SK-N-SH treated with all-trans-retinoic acid at 6 μM for 48 hours (cell line): ENCODE measurements around the gene RABGAP1L.

ENCODE experiments used
- ARNTL ChIP-seq: fragments of 450-650 bp; formaldehyde crosslinking; IDR thresholded peaks from 2 replicates; pipeline ENCODE4 v1.5.0; 2020; ENCODE audit warnings: low read depth, mild to moderate bottlenecking, moderate library complexity, borderline replicate concordance
- ISL1 ChIP-seq: fragments of 250-450 bp; sonication (Bioruptor Pico); IDR thresholded peaks from 2 replicates; pipeline ENCODE4 v2.1.2; 2022; ENCODE audit warnings: mild to moderate bottlenecking, moderate library complexity
- OSR1 ChIP-seq: fragments of 250-450 bp; sonication (Bioruptor Pico); IDR thresholded peaks from 2 replicates; pipeline ENCODE4 v1.8.0; 2022; ENCODE audit warnings: moderate library complexity, mild to moderate bottlenecking, inconsistent platforms
- PPARA ChIP-seq: fragments of 250-450 bp; sonication (Bioruptor Pico); IDR thresholded peaks from 2 replicates; pipeline ENCODE4 v1.5.0; 2020; ENCODE audit warnings: mild to moderate bottlenecking, borderline replicate concordance
- SNAI2 ChIP-seq: fragments of 250-450 bp; sonication (Bioruptor Pico); IDR thresholded peaks from 2 replicates; pipeline ENCODE4 v1.5.0; 2020; ENCODE audit warnings: mild to moderate bottlenecking, moderate library complexity
- TCF4 ChIP-seq: fragments of 250-450 bp; sonication (Bioruptor Pico); IDR thresholded peaks from 2 replicates; pipeline ENCODE4 v1.8.0; 2021; ENCODE audit warnings: mild to moderate bottlenecking, moderate library complexity, borderline replicate concordance
- TOX ChIP-seq: fragments of 250-450 bp; sonication (Bioruptor Pico); IDR thresholded peaks from 2 replicates; pipeline ENCODE4 v1.8.0; 2021; ENCODE audit warnings: mild to moderate bottlenecking, moderate library complexity, borderline replicate concordance
- ZNF565 ChIP-seq: fragments of 450-650 bp; formaldehyde crosslinking; conservative IDR thresholded peaks from 2 replicates; pipeline ENCODE4 v1.5.0; 2020; ENCODE audit warnings: low read depth, mild to moderate bottlenecking, moderate library complexity
- ZNF70 ChIP-seq: fragments of 450-650 bp; formaldehyde crosslinking; IDR thresholded peaks from 2 replicates; pipeline ENCODE4 v1.5.0; 2020; ENCODE audit warnings: mild to moderate bottlenecking, moderate library complexity
- ZNF8 ChIP-seq: fragments of 450-650 bp; formaldehyde crosslinking; IDR thresholded peaks from 2 replicates; pipeline ENCODE4 v1.5.0; 2020; ENCODE audit warnings: mild to moderate bottlenecking, moderate library complexity
- TF ChIP-seq, protein P1 (sequence below): fragments of 250-450 bp; sonication (Bioruptor Pico); IDR thresholded peaks from 2 replicates; pipeline ENCODE4 v1.5.0; 2020; ENCODE audit warnings: mild to moderate bottlenecking, moderate library complexity
- TF ChIP-seq, protein P2 (sequence below): fragments of 250-450 bp; sonication (Bioruptor Pico); IDR thresholded peaks from 2 replicates; pipeline ENCODE4 v1.5.1; 2020; ENCODE audit warnings: low read depth, mild to moderate bottlenecking, moderate library complexity
- TF ChIP-seq, protein P3 (sequence below): fragments of 250-450 bp; sonication (Bioruptor Pico); IDR thresholded peaks from 2 replicates; pipeline ENCODE4 v1.5.1; 2021; ENCODE audit warnings: mild to moderate bottlenecking, moderate library complexity
- TF ChIP-seq, protein P4 (sequence below): fragments of 250-450 bp; sonication (Bioruptor Pico); IDR thresholded peaks from 2 replicates; pipeline ENCODE4 v1.8.0; 2020; ENCODE audit warnings: mild to moderate bottlenecking, moderate library complexity, borderline replicate concordance

DNA sequence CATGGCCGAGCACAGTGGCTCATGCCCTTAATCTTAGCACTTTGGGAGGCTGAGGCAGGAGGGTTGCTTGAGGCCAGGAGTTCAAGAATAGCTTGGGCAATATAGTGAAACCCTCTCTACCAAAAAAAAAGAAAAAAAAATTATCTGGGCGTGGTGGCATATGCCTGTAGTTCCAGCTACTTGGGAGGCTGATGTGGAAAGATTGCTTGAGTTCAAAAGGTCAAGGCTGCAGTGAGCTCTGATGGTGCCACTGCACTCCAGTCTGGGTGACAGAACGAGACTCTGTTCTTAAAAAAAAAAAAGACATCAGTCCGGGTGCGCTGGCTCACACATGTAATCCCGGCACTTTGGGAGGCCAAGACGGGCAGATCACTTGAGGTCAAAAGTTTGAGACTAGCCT is 589.3 kb downstream of the RABGAP1L start:
- TF ChIP-seq ISL1 (CRISPR knock-in tag) (no peak), TCF4 (CRISPR knock-in tag) (no peak), PPARA (CRISPR knock-in tag) (no peak), ARNTL (CRISPR knock-in tag) (no peak), OSR1 (no peak), SNAI2 (CRISPR knock-in tag) (no peak), ZNF8 (CRISPR knock-in tag) (no peak), TOX (CRISPR knock-in tag) (no peak), ZNF70 (CRISPR knock-in tag) (no peak), ZNF565 (CRISPR knock-in tag) (no peak)
- TF ChIP-seq, protein P1, sequence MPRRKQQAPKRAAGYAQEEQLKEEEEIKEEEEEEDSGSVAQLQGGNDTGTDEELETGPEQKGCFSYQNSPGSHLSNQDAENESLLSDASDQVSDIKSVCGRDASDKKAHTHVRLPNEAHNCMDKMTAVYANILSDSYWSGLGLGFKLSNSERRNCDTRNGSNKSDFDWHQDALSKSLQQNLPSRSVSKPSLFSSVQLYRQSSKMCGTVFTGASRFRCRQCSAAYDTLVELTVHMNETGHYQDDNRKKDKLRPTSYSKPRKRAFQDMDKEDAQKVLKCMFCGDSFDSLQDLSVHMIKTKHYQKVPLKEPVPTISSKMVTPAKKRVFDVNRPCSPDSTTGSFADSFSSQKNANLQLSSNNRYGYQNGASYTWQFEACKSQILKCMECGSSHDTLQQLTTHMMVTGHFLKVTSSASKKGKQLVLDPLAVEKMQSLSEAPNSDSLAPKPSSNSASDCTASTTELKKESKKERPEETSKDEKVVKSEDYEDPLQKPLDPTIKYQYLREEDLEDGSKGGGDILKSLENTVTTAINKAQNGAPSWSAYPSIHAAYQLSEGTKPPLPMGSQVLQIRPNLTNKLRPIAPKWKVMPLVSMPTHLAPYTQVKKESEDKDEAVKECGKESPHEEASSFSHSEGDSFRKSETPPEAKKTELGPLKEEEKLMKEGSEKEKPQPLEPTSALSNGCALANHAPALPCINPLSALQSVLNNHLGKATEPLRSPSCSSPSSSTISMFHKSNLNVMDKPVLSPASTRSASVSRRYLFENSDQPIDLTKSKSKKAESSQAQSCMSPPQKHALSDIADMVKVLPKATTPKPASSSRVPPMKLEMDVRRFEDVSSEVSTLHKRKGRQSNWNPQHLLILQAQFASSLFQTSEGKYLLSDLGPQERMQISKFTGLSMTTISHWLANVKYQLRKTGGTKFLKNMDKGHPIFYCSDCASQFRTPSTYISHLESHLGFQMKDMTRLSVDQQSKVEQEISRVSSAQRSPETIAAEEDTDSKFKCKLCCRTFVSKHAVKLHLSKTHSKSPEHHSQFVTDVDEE (CRISPR knock-in tag): no peak
- TF ChIP-seq, protein P2, sequence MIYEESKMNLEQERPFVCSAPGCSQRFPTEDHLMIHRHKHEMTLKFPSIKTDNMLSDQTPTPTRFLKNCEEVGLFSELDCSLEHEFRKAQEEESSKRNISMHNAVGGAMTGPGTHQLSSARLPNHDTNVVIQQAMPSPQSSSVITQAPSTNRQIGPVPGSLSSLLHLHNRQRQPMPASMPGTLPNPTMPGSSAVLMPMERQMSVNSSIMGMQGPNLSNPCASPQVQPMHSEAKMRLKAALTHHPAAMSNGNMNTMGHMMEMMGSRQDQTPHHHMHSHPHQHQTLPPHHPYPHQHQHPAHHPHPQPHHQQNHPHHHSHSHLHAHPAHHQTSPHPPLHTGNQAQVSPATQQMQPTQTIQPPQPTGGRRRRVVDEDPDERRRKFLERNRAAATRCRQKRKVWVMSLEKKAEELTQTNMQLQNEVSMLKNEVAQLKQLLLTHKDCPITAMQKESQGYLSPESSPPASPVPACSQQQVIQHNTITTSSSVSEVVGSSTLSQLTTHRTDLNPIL (CRISPR knock-in tag): no peak
- TF ChIP-seq, protein P3, sequence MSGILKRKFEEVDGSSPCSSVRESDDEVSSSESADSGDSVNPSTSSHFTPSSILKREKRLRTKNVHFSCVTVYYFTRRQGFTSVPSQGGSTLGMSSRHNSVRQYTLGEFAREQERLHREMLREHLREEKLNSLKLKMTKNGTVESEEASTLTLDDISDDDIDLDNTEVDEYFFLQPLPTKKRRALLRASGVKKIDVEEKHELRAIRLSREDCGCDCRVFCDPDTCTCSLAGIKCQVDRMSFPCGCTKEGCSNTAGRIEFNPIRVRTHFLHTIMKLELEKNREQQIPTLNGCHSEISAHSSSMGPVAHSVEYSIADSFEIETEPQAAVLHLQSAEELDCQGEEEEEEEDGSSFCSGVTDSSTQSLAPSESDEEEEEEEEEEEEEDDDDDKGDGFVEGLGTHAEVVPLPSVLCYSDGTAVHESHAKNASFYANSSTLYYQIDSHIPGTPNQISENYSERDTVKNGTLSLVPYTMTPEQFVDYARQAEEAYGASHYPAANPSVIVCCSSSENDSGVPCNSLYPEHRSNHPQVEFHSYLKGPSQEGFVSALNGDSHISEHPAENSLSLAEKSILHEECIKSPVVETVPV (CRISPR knock-in tag): no peak
- TF ChIP-seq, protein P4, sequence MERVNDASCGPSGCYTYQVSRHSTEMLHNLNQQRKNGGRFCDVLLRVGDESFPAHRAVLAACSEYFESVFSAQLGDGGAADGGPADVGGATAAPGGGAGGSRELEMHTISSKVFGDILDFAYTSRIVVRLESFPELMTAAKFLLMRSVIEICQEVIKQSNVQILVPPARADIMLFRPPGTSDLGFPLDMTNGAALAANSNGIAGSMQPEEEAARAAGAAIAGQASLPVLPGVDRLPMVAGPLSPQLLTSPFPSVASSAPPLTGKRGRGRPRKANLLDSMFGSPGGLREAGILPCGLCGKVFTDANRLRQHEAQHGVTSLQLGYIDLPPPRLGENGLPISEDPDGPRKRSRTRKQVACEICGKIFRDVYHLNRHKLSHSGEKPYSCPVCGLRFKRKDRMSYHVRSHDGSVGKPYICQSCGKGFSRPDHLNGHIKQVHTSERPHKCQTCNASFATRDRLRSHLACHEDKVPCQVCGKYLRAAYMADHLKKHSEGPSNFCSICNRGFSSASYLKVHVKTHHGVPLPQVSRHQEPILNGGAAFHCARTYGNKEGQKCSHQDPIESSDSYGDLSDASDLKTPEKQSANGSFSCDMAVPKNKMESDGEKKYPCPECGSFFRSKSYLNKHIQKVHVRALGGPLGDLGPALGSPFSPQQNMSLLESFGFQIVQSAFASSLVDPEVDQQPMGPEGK (CRISPR knock-in tag): no peak
